SK-N-SH (cell line): ENCODE measurements around the gene XIST. TPM values are rescaled to one million over a fixed set of nuclear protein-coding genes. Genes with fewer than 3 reads are reported as not detected.

Experiments
- CTCF ChIA-PET: fragments of 300-600, 350-600 bp; formaldehyde crosslinking; extraction: SDS; loops from one replicate; lab custom pipeline; 2021; lab: Yijun Ruan, JAX
- POLR2A ChIA-PET: fragments of 350-600 bp; sonication (Branson Sonifier 250); formaldehyde crosslinking; extraction: SDS; loops from one replicate; lab custom pipeline; 2020; ENCODE audit warnings: antibody characterized with exemption, inconsistent platforms; lab: Yijun Ruan, JAX
- DNase-seq: peaks from one replicate; pipeline ENCODE4 v3.0.0; 2012
- H2AFZ ChIP-seq: fragments of 200-600 bp; sonication (generic); 2 replicates; pipeline ENCODE4 v1.8.1; 2016; ENCODE audit warnings: antibody characterized with exemption, mild to moderate bottlenecking, low read depth
- H3F3A ChIP-seq: fragments of 200-600 bp; sonication (generic); replicated peaks from 2 replicates; pipeline ENCODE3; 2016; ENCODE audit warnings: antibody characterized with exemption, mild to moderate bottlenecking; ENCODE audit not compliant: insufficient read depth
- H3K27ac ChIP-seq, 2 experiments: fragments of 200-500 bp in 1 of 2; fragments of 200-600 bp in 1 of 2; sonication (Bioruptor generic) in 1 of 2; sonication (generic), shearing (Covaris generic) in 1 of 2; 2 replicates each; pipeline versions ENCODE4 v1.5.1 to v1.6.1; 2014 to 2016; ENCODE audit warnings: low read depth in 2 of 2, inconsistent platforms in 1 of 2, low read length in 1 of 2, mild to moderate bottlenecking in 1 of 2, mixed read lengths in 1 of 2
- H3K27me3 ChIP-seq: fragments of 200-600 bp; sonication (generic), shearing (Covaris generic); 2 replicates; pipeline ENCODE4 v1.6.1; 2016; ENCODE audit warnings: mixed run types; ENCODE audit not compliant: insufficient read depth
- H3K36me3 ChIP-seq, 2 experiments: fragments of 200-500 bp in 1 of 2; fragments of 200-600 bp in 1 of 2; sonication (Bioruptor generic) in 1 of 2; sonication (generic) in 1 of 2; replicated peaks in 1 of 2; 2 replicates each; pipeline versions ENCODE3 to v1.5.1; 2014 to 2016; ENCODE audit warnings: low read length in 1 of 2, mild to moderate bottlenecking in 1 of 2; ENCODE audit not compliant: insufficient read depth in 2 of 2, control insufficient read depth in 1 of 2
- H3K4me1 ChIP-seq, 2 experiments: fragments of 200-500 bp in 1 of 2; fragments of 200-600 bp in 1 of 2; sonication (Bioruptor generic) in 1 of 2; sonication (generic), shearing (Covaris generic) in 1 of 2; 2 replicates each; pipeline versions ENCODE4 v1.5.1 to v1.6.1; 2014 to 2016; ENCODE audit warnings: low read depth in 1 of 2, low read length in 1 of 2, mixed run types in 1 of 2; ENCODE audit not compliant: insufficient read depth in 2 of 2, control insufficient read depth in 1 of 2
- H3K4me2 ChIP-seq: fragments of 200-600 bp; sonication (generic), shearing (Covaris generic); 2 replicates; pipeline ENCODE4 v1.6.1; 2017; ENCODE audit warnings: mixed run types
- H3K4me3 ChIP-seq, 2 experiments: fragments of 200-500 bp in 1 of 2; fragments of 200-600 bp in 1 of 2; sonication (Bioruptor generic) in 1 of 2; sonication (generic), shearing (Covaris generic) in 1 of 2; 2 replicates each; pipeline versions ENCODE4 v1.5.1 to v1.8.1; 2014 to 2016; ENCODE audit warnings: low read depth in 2 of 2, inconsistent platforms in 1 of 2, low read length in 1 of 2, mild to moderate bottlenecking in 1 of 2, mixed read lengths in 1 of 2, moderate library complexity in 1 of 2
- H3K79me2 ChIP-seq: fragments of 200-600 bp; sonication (generic); 2 replicates; pipeline ENCODE4 v1.8.1; 2017; ENCODE audit warnings: mild to moderate bottlenecking; ENCODE audit not compliant: insufficient read depth
- H3K9ac ChIP-seq: fragments of 200-600 bp; sonication (generic); 2 replicates; pipeline ENCODE4 v1.6.1; 2017; ENCODE audit warnings: mixed run types
- H3K9me2 ChIP-seq: fragments of 200-600 bp; sonication (generic); 2 replicates; pipeline ENCODE4 v1.6.1; 2017; ENCODE audit warnings: mixed run types
- H3K9me3 ChIP-seq: fragments of 200-600 bp; sonication (generic); 2 replicates; pipeline ENCODE4 v1.6.1; 2017; ENCODE audit warnings: mixed run types, mild to moderate bottlenecking, moderate library complexity
- H4K20me1 ChIP-seq: fragments of 200-600 bp; sonication (generic); 2 replicates; pipeline ENCODE4 v1.6.1; 2017; ENCODE audit warnings: mild to moderate bottlenecking, mixed run types; ENCODE audit not compliant: insufficient read depth
- CHD2 ChIP-seq: fragments of 150-350 bp; IDR thresholded peaks from 2 replicates; pipeline ENCODE4 v1.6.1; 2018; ENCODE audit warnings: low read length; ENCODE audit not compliant: partially characterized antibody
- ELF1 ChIP-seq: IDR thresholded peaks from 2 replicates; pipeline ENCODE4 v1.4.0; 2012
- EP300 ChIP-seq, 2 experiments: IDR thresholded peaks; 2 replicates each; pipeline versions ENCODE4 v1.4.0 to v1.6.1; 2012; ENCODE audit warnings: borderline replicate concordance in 1 of 2, low read depth in 1 of 2, low read length in 1 of 2
- FOXJ3 ChIP-seq: sonication (generic); formaldehyde crosslinking; IDR thresholded peaks from 2 replicates; pipeline ENCODE4 v1.5.1; 2020; ENCODE audit warnings: mild to moderate bottlenecking, missing genetic modification reagents
- IRF3 ChIP-seq: fragments of 150-350 bp; IDR thresholded peaks from 2 replicates; pipeline ENCODE4 v1.6.1; 2016; ENCODE audit warnings: mild to moderate bottlenecking, low read depth, low read length
- NRF1 ChIP-seq: IDR thresholded peaks from 2 replicates; pipeline ENCODE4 v1.6.1; 2012; ENCODE audit warnings: low read depth, mild to moderate bottlenecking, low read length
- POLR2AphosphoS5 ChIP-seq: IDR thresholded peaks from 2 replicates; pipeline ENCODE4 v1.6.1; 2012; ENCODE audit warnings: low read depth, low read length
- RAD21 ChIP-seq: IDR thresholded peaks from 2 replicates; pipeline ENCODE4 v1.6.1; 2012; ENCODE audit warnings: mild to moderate bottlenecking, low read length
- RXRA ChIP-seq: IDR thresholded peaks from 2 replicates; pipeline ENCODE4 v1.4.0; 2012; ENCODE audit warnings: low read depth, mild to moderate bottlenecking, borderline replicate concordance
- SIN3A ChIP-seq: IDR thresholded peaks from 2 replicates; pipeline ENCODE4 v1.6.1; 2012; ENCODE audit warnings: low read depth, mild to moderate bottlenecking, low read length, moderate library complexity, borderline replicate concordance
- TAF1 ChIP-seq: IDR thresholded peaks from 2 replicates; pipeline ENCODE4 v1.6.1; 2012; ENCODE audit warnings: low read depth, mild to moderate bottlenecking, low read length, moderate library complexity, borderline replicate concordance
- TCF12 ChIP-seq: IDR thresholded peaks from 2 replicates; pipeline ENCODE4 v1.4.0; 2012
- TEAD4 ChIP-seq: IDR thresholded peaks from 2 replicates; pipeline ENCODE4 v1.4.0; 2012; ENCODE audit warnings: mild to moderate bottlenecking, borderline replicate concordance; ENCODE audit not compliant: insufficient read depth
- USF2 ChIP-seq: fragments of 150-350 bp; IDR thresholded peaks from 2 replicates; pipeline ENCODE4 v1.6.1; 2017; ENCODE audit warnings: antibody characterized with exemption, low read length, low read depth, borderline replicate concordance
- YY1 ChIP-seq: IDR thresholded peaks from 2 replicates; pipeline ENCODE4 v1.4.0; 2012; ENCODE audit warnings: low read depth, mild to moderate bottlenecking
- ZBTB33 ChIP-seq: IDR thresholded peaks from 2 replicates; pipeline ENCODE4 v1.4.0; 2012; ENCODE audit warnings: low read depth, borderline replicate concordance
- WGBS: methylation state at CpG from one replicate; pipeline ENCODE4 v1.1.6; 2017; ENCODE audit warnings: low lambda C conversion rate; 5-methylcytosine and 5-hydroxymethylcytosine counted together
- polyA plus RNA-seq, 3 experiments: library from polyadenylated mRNA; depleted of rRNA; stranded (reverse); fragments of >200 nt; gene quantifications; 2 replicates each; pipeline ENCODE4 v1.2.3, GENCODE V29; 2012
- TF ChIP-seq, protein P1 (sequence below): IDR thresholded peaks from 2 replicates; pipeline ENCODE4 v1.6.1; 2012; ENCODE audit warnings: mild to moderate bottlenecking, low read depth, low read length, moderate library complexity
- TF ChIP-seq, protein P2 (sequence below): IDR thresholded peaks from 2 replicates; pipeline ENCODE4 v1.4.0; 2012; ENCODE audit warnings: low read depth

XIST gene
- polyA plus RNA-seq, 1 of the 3 experiments (the other 2 are of a cell fraction): 135 TPM

- POLR2A ChIA-PET: no interaction called here
- peaks cover 4% of the 10 kb centered on the region for H3F3A ChIP-seq
- no peak overlapping the region for H3K27ac ChIP-seq
- H3K79me2 ChIP-seq: peaks cover 7% of the 10 kb centered on the region; the same call in 1 of the 2 replicates
- H3K4me3 ChIP-seq: no peak overlapping the region
- H3K36me3 ChIP-seq: peaks cover 12 to 26% of the 10 kb centered on the region in 2 experiments
- CTCF ChIA-PET: no interaction called here
- H2AFZ ChIP-seq: no peak overlapping the region
- no peak for DNase-seq
- H3K27me3 ChIP-seq: no peaks in the 10 kb centered on the region
- 35% methylated on average over 3 of the region's 3 CpGs for WGBS
- H3K4me1 ChIP-seq: no peaks in the 10 kb centered on the region
- H3K4me2 ChIP-seq: no peak overlapping the region
- peaks cover 58% of the 10 kb centered on the region for H4K20me1 ChIP-seq
- H3K9me2 ChIP-seq: no peaks in the 10 kb centered on the region
- H3K9me3 ChIP-seq: no peaks in the 10 kb centered on the region
- H3K9ac ChIP-seq: no peak overlapping the region
- no peak for TF ChIP-seq TAF1
- no peak for TF ChIP-seq USF2
- no peak for TF ChIP-seq FOXJ3 (CRISPR knock-in tag)
- TF ChIP-seq, protein P1, sequence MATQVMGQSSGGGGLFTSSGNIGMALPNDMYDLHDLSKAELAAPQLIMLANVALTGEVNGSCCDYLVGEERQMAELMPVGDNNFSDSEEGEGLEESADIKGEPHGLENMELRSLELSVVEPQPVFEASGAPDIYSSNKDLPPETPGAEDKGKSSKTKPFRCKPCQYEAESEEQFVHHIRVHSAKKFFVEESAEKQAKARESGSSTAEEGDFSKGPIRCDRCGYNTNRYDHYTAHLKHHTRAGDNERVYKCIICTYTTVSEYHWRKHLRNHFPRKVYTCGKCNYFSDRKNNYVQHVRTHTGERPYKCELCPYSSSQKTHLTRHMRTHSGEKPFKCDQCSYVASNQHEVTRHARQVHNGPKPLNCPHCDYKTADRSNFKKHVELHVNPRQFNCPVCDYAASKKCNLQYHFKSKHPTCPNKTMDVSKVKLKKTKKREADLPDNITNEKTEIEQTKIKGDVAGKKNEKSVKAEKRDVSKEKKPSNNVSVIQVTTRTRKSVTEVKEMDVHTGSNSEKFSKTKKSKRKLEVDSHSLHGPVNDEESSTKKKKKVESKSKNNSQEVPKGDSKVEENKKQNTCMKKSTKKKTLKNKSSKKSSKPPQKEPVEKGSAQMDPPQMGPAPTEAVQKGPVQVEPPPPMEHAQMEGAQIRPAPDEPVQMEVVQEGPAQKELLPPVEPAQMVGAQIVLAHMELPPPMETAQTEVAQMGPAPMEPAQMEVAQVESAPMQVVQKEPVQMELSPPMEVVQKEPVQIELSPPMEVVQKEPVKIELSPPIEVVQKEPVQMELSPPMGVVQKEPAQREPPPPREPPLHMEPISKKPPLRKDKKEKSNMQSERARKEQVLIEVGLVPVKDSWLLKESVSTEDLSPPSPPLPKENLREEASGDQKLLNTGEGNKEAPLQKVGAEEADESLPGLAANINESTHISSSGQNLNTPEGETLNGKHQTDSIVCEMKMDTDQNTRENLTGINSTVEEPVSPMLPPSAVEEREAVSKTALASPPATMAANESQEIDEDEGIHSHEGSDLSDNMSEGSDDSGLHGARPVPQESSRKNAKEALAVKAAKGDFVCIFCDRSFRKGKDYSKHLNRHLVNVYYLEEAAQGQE: no peak
- no peak for TF ChIP-seq ELF1
- no peak for TF ChIP-seq SIN3A
- TF ChIP-seq YY1: no peak
- no peak for TF ChIP-seq NRF1
- TF ChIP-seq, protein P2, sequence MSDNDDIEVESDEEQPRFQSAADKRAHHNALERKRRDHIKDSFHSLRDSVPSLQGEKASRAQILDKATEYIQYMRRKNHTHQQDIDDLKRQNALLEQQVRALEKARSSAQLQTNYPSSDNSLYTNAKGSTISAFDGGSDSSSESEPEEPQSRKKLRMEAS: no peak
- TF ChIP-seq TEAD4: no peak
- no peak for TF ChIP-seq EP300 (IDR thresholded peaks at IDR 0.05; ENCODE audit: borderline replicate concordance in 1 of 2, low read depth in 1 of 2, low read length in 1 of 2)
- no peak for TF ChIP-seq TCF12
- TF ChIP-seq CHD2: no peak
- TF ChIP-seq IRF3: no peak
- no peak for TF ChIP-seq RAD21
- no peak for TF ChIP-seq RXRA
- no peak for TF ChIP-seq ZBTB33
- no peak for TF ChIP-seq POLR2AphosphoS5
These were observed 34.1 kb downstream of the XIST start for GRCh38 chrX:73818200-73819116.
